DND-41 (cell line): ENCODE data around the gene PTPN3.

Experiments
- EZH2 ChIP-seq: IDR thresholded peaks from 3 replicates; pipeline ENCODE4 v1.6.1; 2012; ENCODE audit warnings: borderline replicate concordance, low read depth, mild to moderate bottlenecking, moderate library complexity, low read length, inconsistent platforms; ENCODE audit not compliant: severe bottlenecking
- TF ChIP-seq, protein P1 (sequence below): IDR thresholded peaks from 2 replicates; pipeline ENCODE4 v1.5.1; 2012; ENCODE audit warnings: borderline replicate concordance, low read length, moderate library complexity, mild to moderate bottlenecking; ENCODE audit not compliant: poor library complexity, severe bottlenecking; ENCODE audit errors: extremely low read depth

DNA sequence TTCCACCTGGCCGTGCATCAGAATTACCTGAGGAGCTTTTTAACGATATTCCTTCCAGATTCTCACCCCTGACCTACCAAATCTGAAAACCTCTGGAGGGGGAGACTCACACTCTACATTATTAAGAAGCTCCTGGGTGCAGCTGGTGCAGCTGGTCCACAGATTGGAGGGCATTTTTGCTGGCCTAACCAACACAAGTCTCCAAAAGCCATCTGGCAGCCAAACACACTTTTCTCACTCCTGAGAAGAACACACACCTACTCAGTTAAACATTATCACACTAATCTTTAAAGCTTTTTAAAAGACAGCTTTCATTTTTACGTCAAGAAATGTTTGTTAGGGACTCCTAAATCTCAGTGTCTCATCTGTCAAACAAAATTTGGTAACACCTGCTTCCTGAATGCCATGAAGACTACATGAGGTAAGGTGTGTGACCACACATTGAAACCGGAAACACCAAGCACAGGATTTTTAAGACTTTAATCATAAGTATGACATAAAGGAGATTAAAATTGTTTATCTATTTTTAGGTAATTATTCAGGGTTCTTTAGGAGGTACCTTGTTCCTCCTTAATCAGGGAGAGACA lies 14.2 kb upstream of the PTPN3 start:
- TF ChIP-seq, protein P1, sequence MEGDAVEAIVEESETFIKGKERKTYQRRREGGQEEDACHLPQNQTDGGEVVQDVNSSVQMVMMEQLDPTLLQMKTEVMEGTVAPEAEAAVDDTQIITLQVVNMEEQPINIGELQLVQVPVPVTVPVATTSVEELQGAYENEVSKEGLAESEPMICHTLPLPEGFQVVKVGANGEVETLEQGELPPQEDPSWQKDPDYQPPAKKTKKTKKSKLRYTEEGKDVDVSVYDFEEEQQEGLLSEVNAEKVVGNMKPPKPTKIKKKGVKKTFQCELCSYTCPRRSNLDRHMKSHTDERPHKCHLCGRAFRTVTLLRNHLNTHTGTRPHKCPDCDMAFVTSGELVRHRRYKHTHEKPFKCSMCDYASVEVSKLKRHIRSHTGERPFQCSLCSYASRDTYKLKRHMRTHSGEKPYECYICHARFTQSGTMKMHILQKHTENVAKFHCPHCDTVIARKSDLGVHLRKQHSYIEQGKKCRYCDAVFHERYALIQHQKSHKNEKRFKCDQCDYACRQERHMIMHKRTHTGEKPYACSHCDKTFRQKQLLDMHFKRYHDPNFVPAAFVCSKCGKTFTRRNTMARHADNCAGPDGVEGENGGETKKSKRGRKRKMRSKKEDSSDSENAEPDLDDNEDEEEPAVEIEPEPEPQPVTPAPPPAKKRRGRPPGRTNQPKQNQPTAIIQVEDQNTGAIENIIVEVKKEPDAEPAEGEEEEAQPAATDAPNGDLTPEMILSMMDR: no peak
- no peak for TF ChIP-seq EZH2
